ENCODE results near the gene ATOH1.

The ATOH1 gene

GRCh38 chr4:93835929-93836328, 7.4 kb downstream of the ATOH1 start:
- DNase-seq = no peak

- no peak for DNase-seq
Observed at GRCh38 chr4:93839704-93840103, 11.2 kb downstream of the ATOH1 start.

- no peak for DNase-seq
Observed at GRCh38 chr4:93841803-93842345, 13.3 kb downstream of the ATOH1 start.

- DNase-seq = no peak
Observed at GRCh38 chr4:93842601-93843252, 14.2 kb downstream of the ATOH1 start.

GRCh38 chr4:93843772-93844171, 15.2 kb downstream of the ATOH1 start:
- DNase-seq = no peak

GRCh38 chr4:93852680-93853079, 24.1 kb downstream of the ATOH1 start:
- no peak for DNase-seq

- DNase-seq = no peak
Observed at GRCh38 chr4:93855926-93856325, 27.4 kb downstream of the ATOH1 start.

GRCh38 chr4:93865650-93866049, 37.1 kb downstream of the ATOH1 start:
- no peak for DNase-seq

GRCh38 chr4:93867416-93868001, 39.0 kb downstream of the ATOH1 start:
- DNase-seq = no peak

GRCh38 chr4:93870876-93871458, 42.4 kb downstream of the ATOH1 start:
- DNase-seq = no peak

GRCh38 chr4:93876754-93877153, 48.2 kb downstream of the ATOH1 start:
- no peak for DNase-seq

GRCh38 chr4:93878566-93878965, 50.0 kb downstream of the ATOH1 start:
- DNase-seq = no peak

- no peak for DNase-seq
Observed at GRCh38 chr4:93879919-93880318, 51.4 kb downstream of the ATOH1 start.
